Measurements from ENCODE around the gene CNOT2.

CNOT2 gene

GRCh38 chr12:70305794-70306193, 62.6 kb downstream of the CNOT2 start:
- DNase-seq (ENCODE audit: low spot score), result no peak

GRCh38 chr12:70306676-70307075, 63.4 kb downstream of the CNOT2 start:
- no peak for DNase-seq (ENCODE audit: low spot score)

GRCh38 chr12:70307868-70308267, 64.6 kb downstream of the CNOT2 start:
- no peak for DNase-seq (ENCODE audit: low spot score)

GRCh38 chr12:70309348-70309747, 66.1 kb downstream of the CNOT2 start:
- no peak for DNase-seq (ENCODE audit: low spot score)

- DNase-seq (ENCODE audit: low spot score), result no peak
Observed at GRCh38 chr12:70314145-70314544, 70.9 kb downstream of the CNOT2 start.

- DNase-seq (ENCODE audit: low spot score), result peak; percentile 37
Observed at GRCh38 chr12:70317781-70318180, 74.5 kb downstream of the CNOT2 start.

GRCh38 chr12:70319605-70320004, 76.4 kb downstream of the CNOT2 start:
- no peak for DNase-seq (ENCODE audit: low spot score)

GRCh38 chr12:70321191-70321590, 78.0 kb downstream of the CNOT2 start:
- no peak for DNase-seq (ENCODE audit: low spot score)

- DNase-seq (ENCODE audit: low spot score), result no peak
Observed at GRCh38 chr12:70327541-70327940, 84.3 kb downstream of the CNOT2 start.

GRCh38 chr12:70329728-70330127, 86.5 kb downstream of the CNOT2 start:
- no peak for DNase-seq (ENCODE audit: low spot score)

- DNase-seq (ENCODE audit: low spot score), result no peak
Observed at GRCh38 chr12:70330158-70330557, 86.9 kb downstream of the CNOT2 start.

GRCh38 chr12:70332236-70332635, 89.0 kb downstream of the CNOT2 start:
- DNase-seq (ENCODE audit: low spot score), result no peak

GRCh38 chr12:70334742-70335141, 91.5 kb downstream of the CNOT2 start:
- no peak for DNase-seq (ENCODE audit: low spot score)

- DNase-seq (ENCODE audit: low spot score), result no peak
Observed at GRCh38 chr12:70338531-70338930, 95.3 kb downstream of the CNOT2 start.

GRCh38 chr12:70351076-70351475, 107.8 kb downstream of the CNOT2 start:
- DNase-seq (ENCODE audit: low spot score), result no peak

GRCh38 chr12:70353780-70354660, 110.8 kb downstream of the CNOT2 start:
- DNase-seq (ENCODE audit: low spot score), result no peak

GRCh38 chr12:70354787-70355186, 111.6 kb downstream of the CNOT2 start:
- no peak for DNase-seq (ENCODE audit: low spot score)

- no peak for DNase-seq (ENCODE audit: low spot score)
Observed at GRCh38 chr12:70355972-70356371, 112.7 kb downstream of the CNOT2 start.

GRCh38 chr12:70359458-70360197, 116.4 kb downstream of the CNOT2 start:
- DNase-seq (ENCODE audit: low spot score), result no peak

- no peak for DNase-seq (ENCODE audit: low spot score)
Observed at GRCh38 chr12:70360218-70360617, 117.0 kb downstream of the CNOT2 start.

- DNase-seq (ENCODE audit: low spot score), result no peak
Observed at GRCh38 chr12:70364695-70365397, 121.6 kb downstream of the CNOT2 start.

GRCh38 chr12:70365398-70365647, 122.1 kb downstream of the CNOT2 start:
- DNase-seq (ENCODE audit: low spot score), result no peak

Data from Ammon's horn (tissue), 1 donor.